Measurements from ENCODE around the gene PBX1. TPM values are rescaled to one million over a fixed set of nuclear protein-coding genes. Genes with fewer than 3 reads are reported as not detected.

The PBX1 gene
- total RNA-seq, 1 experiment from 2014 or later: 102 TPM

GRCh38 chr1:164840936-164841335 lies 282.0 kb downstream of the PBX1 start (continued):
- TF ChIP-seq SMAD3 (CRISPR knock-in tag; IDR thresholded peaks at IDR 0.05; ENCODE audit: borderline replicate concordance): no peak

GRCh38 chr1:164841702-164842465 lies 282.9 kb downstream of the PBX1 start:
- no peaks in the 10 kb centered on the region for H3K9me3 Mint-ChIP-seq
- ATAC-seq (no peak), DNase-seq (ENCODE audit: low spot score) (no peak)
- peaks cover 19% of the 10 kb centered on the region for H3K36me3 Mint-ChIP-seq
- TF ChIP-seq HMGXB4 (CRISPR knock-in tag; IDR thresholded peaks at IDR 0.05) (no peak), FOXK1 (CRISPR knock-in tag; IDR thresholded peaks at IDR 0.05) (no peak), GTF2I (CRISPR knock-in tag; conservative IDR thresholded peaks at IDR 0.05) (no peak), TEAD4 (CRISPR knock-in tag; IDR thresholded peaks at IDR 0.05) (no peak), ZNF423 (CRISPR knock-in tag; IDR thresholded peaks at IDR 0.05) (no peak), ZSCAN18 (CRISPR knock-in tag; IDR thresholded peaks at IDR 0.05) (no peak)
- CTCF ChIA-PET: interaction anchor here (0.7 kb wide), 1 partner anchor 168 kb away, joined by 6 read pairs; no protein-coding TSS in a partner anchor
- no peak overlapping the region for H3K4me3 Mint-ChIP-seq
- no peaks in the 10 kb centered on the region for H3K27me3 Mint-ChIP-seq (ENCODE audit: low read depth)
- peak overlapping the region; percentile 57; the same call in 1 of the 2 replicates for H3K27ac Mint-ChIP-seq
- POLR2A ChIA-PET: no interaction called here
- H3K4me1 Mint-ChIP-seq: peaks cover 22% of the 10 kb centered on the region

GRCh38 chr1:164842870-164843269 lies 283.9 kb downstream of the PBX1 start:
- H3K4me1 Mint-ChIP-seq: peaks cover 25% of the 10 kb centered on the region
- H3K27me3 Mint-ChIP-seq (ENCODE audit: low read depth): no peaks in the 10 kb centered on the region

More at GRCh38 chr1:164842870-164843269, 283.9 kb downstream of the PBX1 start:
- DNase-seq (ENCODE audit: low spot score) (no peak), ATAC-seq (no peak)
- Mint-ChIP-seq H3K4me3 (no peak overlapping the region), H3K36me3 (peaks cover 26% of the 10 kb centered on the region), H3K27ac (no peak overlapping the region), H3K9me3 (no peaks in the 10 kb centered on the region)
- ChIA-PET CTCF (no interaction called here), POLR2A (no interaction called here)
- TF ChIP-seq HMGXB4 (CRISPR knock-in tag; IDR thresholded peaks at IDR 0.05) (no peak), ATF6 (CRISPR knock-in tag; IDR thresholded peaks at IDR 0.05) (no peak), MXD4 (CRISPR knock-in tag; IDR thresholded peaks at IDR 0.05; ENCODE audit: borderline replicate concordance) (no peak), ZNF317 (CRISPR knock-in tag; IDR thresholded peaks at IDR 0.05; ENCODE audit: borderline replicate concordance, low read depth) (0 out of 2 replicates have a peak, but pooled peaks have one; percentile 43)
